Pancreas (tissue), 10 donors: Measurements from ENCODE around the gene ANO1. TPM values are rescaled to one million over a fixed set of nuclear protein-coding genes. Genes with fewer than 3 reads are reported as not detected.

Source experiments
- ATAC-seq, 4 donors: fragments of 200-7000 bp; cut with Tn5 transposase; one replicate each; pipeline versions ENCODE4 v1.8.0 to v1.9.1; 2020; ENCODE audit warnings: mild to moderate bottlenecking in 4 of 4, moderate library complexity in 4 of 4
- DNase-seq, 6 donors: peaks; one replicate each; pipeline ENCODE4 v3.0.0-alpha.2; 2020
- FAIRE-seq: peaks from 2 replicates; lab custom pipeline; 2012; peaks lifted over from hg19 to GRCh38; lab: Jason Lieb, UNC
- H3K27ac ChIP-seq, 4 donors: fragments of 200-600 bp; sonication (generic); 1 replicate in 3 of 4; 2 replicates in 1 of 4; pipeline versions ENCODE4 v1.5.0 to v1.8.0; 2020
- H3K27me3 ChIP-seq, 4 donors: fragments of 200-600 bp; one replicate each; pipeline ENCODE4 v1.8.0; 2021
- H3K36me3 ChIP-seq, 3 donors: fragments of 200-600 bp; sonication (generic) in 1 of 3; one replicate each; pipeline versions ENCODE4 v1.5.0 to v1.8.0; 2020 to 2021
- H3K4me1 ChIP-seq, 3 donors: fragments of 200-600 bp; one replicate each; pipeline ENCODE4 v1.8.0; 2021
- H3K4me3 ChIP-seq, 4 donors: fragments of 200-600 bp; sonication (generic) in 2 of 4; one replicate each; pipeline versions ENCODE4 v1.5.0 to v1.8.0; 2020 to 2021
- H3K9me3 ChIP-seq, 4 donors: fragments of 200-600 bp; one replicate each; pipeline ENCODE4 v1.8.0; 2021
- WGBS, 2 donors: extraction: QIAGEN DNeasy Blood & Tissue Kit; methylation state at CpG; one replicate each; pipeline ENCODE4 v1.1.7; 2013; 5-methylcytosine and 5-hydroxymethylcytosine counted together
- intact Hi-C, 3 donors: fragments of 100-400 bp; cut with DNase I; formaldehyde crosslinking; loops; one replicate each; pipeline versions ENCODE4 v1.11.1 to v1.14.2; 2022
- polyA plus RNA-seq, 2 donors: library from polyadenylated mRNA; stranded (reverse); fragments of 200-250 nt; gene quantifications; one replicate each; pipeline ENCODE4 v1.2.3, GENCODE V29; 2013
- total RNA-seq, 6 donors: library from RNA; stranded (reverse); fragmentation: NEBNext Ultra II Directional in 4 of 6; extraction: Animal tissue kit (Norgen Biotek cat#: 25700) in 4 of 6; gene quantifications; one replicate each; pipeline versions ENCODE4 v1.2.1 to v1.2.4, GENCODE V29; 2021 to 2023
- TF ChIP-seq, protein P1 (sequence below), 4 donors: fragments of 200-600 bp; sonication (generic) in 3 of 4; IDR thresholded peaks; one replicate each; pipeline versions ENCODE4 v1.5.0 to v1.8.0; 2021; ENCODE audit warnings: antibody characterized with exemption in 4 of 4
- donor health status: healthy with polysubstance abuse.
- donor health status: DM: no; HTN: no; CAD: no; lungs with moderate emphysema.
- donor health status: DM: no; HTN: no; CAD: no.
- donor health status: control.
- donor health status: control.
- donor health status: Bipolar disorder and iron deficiency.
- donor health status: DM: yes; HTN: yes; CAD: no.
- donor health status: DM: no; HTN: no; CAD: no.
- donor health status: DM: no; HTN: no; CAD: no.
- donor health status: DM: yes; HTN: yes; CAD: no.

The ANO1 gene
- total and polyA plus RNA-seq, 8 donors, result 1.5 to 12.4 (median 5.1) TPM

DNA sequence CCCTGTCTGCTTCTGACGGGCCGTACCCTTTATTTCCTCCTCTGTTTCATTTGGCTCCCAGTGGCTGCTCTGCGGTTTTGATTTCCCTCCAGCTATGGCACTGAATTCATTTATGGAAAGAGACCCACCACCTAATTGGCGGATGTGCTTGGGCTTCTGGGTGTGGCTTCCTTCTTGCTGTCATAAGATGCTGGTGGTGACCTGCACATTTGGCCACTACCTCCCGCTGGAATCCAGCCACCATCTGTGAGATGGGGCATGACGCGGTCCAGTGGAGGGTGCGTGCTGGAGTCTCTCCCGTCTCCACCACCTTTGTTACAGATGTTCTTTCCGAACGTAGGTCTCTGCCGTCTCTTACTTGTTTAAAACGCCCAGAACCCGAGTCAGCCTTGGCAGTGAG, 77.3 kb downstream of the ANO1 start:
- Histone ChIP-seq H3K9me3 (no peaks in the 10 kb centered on the region), H3K27me3 (no peaks in the 10 kb centered on the region), H3K4me1 (no peaks in the 10 kb centered on the region), H3K27ac (no peak overlapping the region), H3K36me3 (no peaks in the 10 kb centered on the region), H3K4me3 (no peak overlapping the region)
- intact Hi-C loops, result no loop called here
- 72 to 83% methylated on average over 14 of the region's 14 CpGs for WGBS, 2 donors
- DNase-seq (no peak), FAIRE-seq (no peak), ATAC-seq (no peak)
- TF ChIP-seq, protein P1, sequence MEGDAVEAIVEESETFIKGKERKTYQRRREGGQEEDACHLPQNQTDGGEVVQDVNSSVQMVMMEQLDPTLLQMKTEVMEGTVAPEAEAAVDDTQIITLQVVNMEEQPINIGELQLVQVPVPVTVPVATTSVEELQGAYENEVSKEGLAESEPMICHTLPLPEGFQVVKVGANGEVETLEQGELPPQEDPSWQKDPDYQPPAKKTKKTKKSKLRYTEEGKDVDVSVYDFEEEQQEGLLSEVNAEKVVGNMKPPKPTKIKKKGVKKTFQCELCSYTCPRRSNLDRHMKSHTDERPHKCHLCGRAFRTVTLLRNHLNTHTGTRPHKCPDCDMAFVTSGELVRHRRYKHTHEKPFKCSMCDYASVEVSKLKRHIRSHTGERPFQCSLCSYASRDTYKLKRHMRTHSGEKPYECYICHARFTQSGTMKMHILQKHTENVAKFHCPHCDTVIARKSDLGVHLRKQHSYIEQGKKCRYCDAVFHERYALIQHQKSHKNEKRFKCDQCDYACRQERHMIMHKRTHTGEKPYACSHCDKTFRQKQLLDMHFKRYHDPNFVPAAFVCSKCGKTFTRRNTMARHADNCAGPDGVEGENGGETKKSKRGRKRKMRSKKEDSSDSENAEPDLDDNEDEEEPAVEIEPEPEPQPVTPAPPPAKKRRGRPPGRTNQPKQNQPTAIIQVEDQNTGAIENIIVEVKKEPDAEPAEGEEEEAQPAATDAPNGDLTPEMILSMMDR (IDR thresholded peaks at IDR 0.05), result no peak

DNA sequence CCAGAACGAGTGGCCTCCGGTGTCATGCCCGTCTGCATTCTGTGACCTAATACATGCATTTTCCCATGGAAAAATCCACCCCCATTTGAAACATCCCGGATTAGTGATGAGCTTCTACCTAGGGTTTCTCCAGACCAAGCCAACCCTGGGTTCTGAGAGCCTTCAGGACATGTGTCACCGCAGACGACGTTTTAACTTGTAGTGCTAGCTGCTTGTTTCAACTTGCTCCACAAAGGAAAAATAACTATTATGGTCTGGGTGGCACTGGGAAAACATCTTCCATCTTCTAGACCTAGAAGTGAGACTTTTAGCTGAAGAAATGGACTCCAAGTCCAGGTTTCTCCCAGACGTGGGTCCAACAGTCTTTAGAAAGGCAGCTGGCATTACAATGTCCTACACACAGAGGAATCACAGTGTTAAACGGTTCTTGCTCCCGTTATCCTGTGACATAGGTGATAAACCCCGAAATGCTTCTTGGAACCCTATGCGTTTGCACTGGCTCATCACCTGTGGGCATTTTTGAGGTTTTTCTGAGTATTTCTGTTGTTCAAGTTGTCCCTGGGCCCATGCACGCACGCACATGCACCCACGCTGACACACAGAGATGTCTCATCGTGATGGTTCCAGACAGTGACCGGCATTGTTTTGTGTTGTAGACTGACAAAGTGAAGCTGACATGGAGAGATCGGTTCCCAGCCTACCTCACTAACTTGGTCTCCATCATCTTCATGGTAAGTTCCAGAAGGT, 78.3 kb downstream of the ANO1 start:
- no peak overlapping the region for H3K27ac ChIP-seq
- no peaks in the 10 kb centered on the region for H3K4me1 ChIP-seq
- intact Hi-C loops, result no loop called here
- H3K27me3 ChIP-seq, result no peaks in the 10 kb centered on the region
- FAIRE-seq (no peak), DNase-seq (no peak), ATAC-seq (no peak)
- H3K9me3 ChIP-seq, result no peaks in the 10 kb centered on the region
- no peaks in the 10 kb centered on the region for H3K36me3 ChIP-seq
- TF ChIP-seq, protein P1 (IDR thresholded peaks at IDR 0.05), result no peak
- WGBS, 2 donors, result 65 to 74% methylated on average over 18 of the region's 18 CpGs
- H3K4me3 ChIP-seq, result no peak overlapping the region

DNA sequence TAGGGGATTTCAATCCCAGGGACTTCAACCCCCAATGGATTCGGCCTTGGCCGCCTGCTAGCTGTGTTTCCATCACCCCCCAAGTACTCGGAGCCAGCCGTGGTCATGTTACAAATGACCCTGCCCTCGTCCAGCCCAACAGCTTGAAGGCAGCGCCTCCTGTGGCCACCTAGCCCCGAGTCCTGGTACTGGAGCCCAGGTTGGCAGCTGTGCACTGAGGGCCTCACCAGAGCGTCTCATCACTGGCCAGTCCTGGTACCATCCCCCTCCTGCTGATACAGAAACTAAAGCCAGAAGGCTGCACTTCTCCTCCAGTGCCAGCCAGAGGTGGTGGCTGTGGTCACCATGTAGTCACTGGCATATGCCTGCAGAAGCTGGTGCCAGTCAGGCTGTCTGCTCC, 80.1 kb downstream of the ANO1 start:
- Histone ChIP-seq H3K4me3 (no peak overlapping the region), H3K4me1 (no peaks in the 10 kb centered on the region), H3K9me3 (no peaks in the 10 kb centered on the region), H3K36me3 (no peaks in the 10 kb centered on the region), H3K27ac (no peak overlapping the region), H3K27me3 (no peaks in the 10 kb centered on the region)
- TF ChIP-seq, protein P1 (IDR thresholded peaks at IDR 0.05), result no peak
- DNase-seq (peak in 1 of 6 donors; percentile 15), ATAC-seq (no peak), FAIRE-seq (no peak)
- 34 to 38% methylated on average over 8 of the region's 8 CpGs for WGBS, 2 donors
- intact Hi-C loops, result no loop called here

DNA sequence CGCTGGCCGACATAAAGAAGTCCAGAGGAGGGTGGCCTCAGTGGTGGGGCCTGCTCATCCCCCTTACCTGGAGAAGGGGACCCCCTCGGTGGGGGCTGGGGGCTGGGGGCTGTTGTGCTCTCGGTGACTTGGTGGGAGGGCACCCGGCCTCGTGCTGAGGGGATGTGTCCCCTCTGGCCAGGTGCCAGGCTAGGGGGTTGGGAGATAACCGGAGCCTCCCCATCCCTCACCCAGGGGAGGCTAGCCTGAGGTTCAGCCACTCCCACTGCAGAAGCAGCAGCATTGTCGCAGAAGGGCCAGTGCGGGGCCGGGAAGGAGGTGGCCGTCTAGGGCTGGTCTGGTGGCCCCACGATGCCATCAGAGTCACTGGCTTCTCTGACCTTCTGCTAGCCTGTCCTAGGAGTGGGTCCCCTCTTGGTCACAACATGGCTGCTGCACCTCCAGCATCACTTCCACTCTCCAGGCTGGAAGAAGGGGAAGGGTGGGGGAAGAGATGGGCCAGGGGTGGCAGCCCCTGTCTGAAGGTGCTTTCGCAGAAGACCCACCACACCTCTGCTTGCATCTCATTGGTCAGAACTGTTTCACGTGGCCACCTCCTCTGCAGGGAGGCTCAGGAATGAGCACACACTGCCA, 80.8 kb downstream of the ANO1 start:
- intact Hi-C loops, result no loop called here
- FAIRE-seq (no peak), DNase-seq (no peak), ATAC-seq (no peak)
- no peaks in the 10 kb centered on the region for H3K9me3 ChIP-seq
- TF ChIP-seq, protein P1 (IDR thresholded peaks at IDR 0.05), result no peak
- no peaks in the 10 kb centered on the region for H3K4me1 ChIP-seq
- H3K36me3 ChIP-seq, result no peaks in the 10 kb centered on the region
- no peak overlapping the region for H3K4me3 ChIP-seq
- no peak overlapping the region for H3K27ac ChIP-seq
- H3K27me3 ChIP-seq, result no peaks in the 10 kb centered on the region
- 78 to 82% methylated on average over 14 of the region's 14 CpGs for WGBS, 2 donors
